GM21360 (cell line): ENCODE results near the gene EPGN.
"Not testable (repeated sequence)": the region's sequence is repeated elsewhere in the genome, so short reads cannot be mapped to it uniquely, and the experiment has no call there.

ENCODE experiments used
- ATAC-seq: cut with Tn5 transposase; IDR thresholded peaks from one replicate; pipeline ENCODE4 v1.9.1; 2021; ENCODE audit warnings: mild to moderate bottlenecking, moderate library complexity; ENCODE audit not compliant: unreplicated experiment

The EPGN gene

DNA sequence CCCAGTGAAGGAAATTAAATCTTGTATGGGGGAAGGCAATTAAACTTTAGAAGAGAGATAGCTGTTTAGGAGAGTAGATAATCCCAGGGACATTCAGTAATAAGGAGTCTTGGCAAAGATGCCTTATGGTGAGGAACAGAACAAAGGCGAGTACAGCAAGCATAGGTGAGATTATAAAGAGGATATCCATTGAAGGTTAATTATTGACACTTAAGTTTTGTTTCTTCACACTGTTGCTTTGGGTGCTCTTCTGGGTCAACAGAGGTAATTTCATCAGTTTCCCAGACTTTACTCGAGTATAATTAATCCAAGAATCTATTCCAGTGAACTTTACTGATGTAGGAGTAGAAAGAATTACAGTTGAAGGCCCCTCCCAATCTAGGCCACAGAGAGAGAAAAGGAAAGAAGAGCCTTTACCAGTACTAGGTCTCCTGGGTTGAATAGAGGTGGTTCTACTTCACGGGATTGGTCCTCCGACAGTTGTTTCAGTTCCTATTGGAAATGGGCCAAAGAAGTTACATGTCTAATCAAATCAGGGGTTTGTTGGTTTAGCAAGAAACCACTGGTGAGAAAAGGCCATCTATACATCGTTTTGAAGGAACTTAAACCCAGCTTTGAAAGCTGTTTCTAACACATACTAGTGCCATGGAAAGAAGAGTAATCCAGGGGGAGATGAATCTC lies 27.2 kb downstream of the EPGN start:
- peak; percentile 78 for ATAC-seq

DNA sequence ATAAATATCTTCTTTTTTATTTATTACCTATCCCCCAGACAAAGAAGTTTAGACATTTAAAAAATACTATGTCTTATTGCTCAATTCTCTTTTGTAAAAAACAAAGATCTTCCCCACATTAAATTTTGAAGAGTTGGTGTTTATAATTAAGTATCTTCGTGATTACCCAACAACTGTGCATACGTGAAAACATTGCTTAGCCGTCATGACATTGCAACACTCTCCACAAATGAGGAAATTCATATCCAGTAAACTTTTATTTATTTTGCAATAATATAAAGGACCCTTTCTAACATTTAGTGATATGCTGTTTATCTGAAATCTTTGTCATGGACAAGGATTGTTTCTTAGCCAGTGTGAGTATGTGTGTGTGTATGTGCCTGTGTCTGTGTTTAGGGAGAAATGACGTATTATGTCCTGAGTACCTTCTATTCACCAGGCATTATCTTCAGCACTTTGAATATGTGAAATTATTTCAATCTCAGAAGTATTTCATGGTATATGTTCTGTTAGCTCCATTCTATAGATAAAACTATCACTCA lies 30.6 kb downstream of the EPGN start:
- ATAC-seq: no peak

- no peak for ATAC-seq
Measured at GRCh38 chr4:74339501-74339900, 31.2 kb downstream of the EPGN start.

DNA sequence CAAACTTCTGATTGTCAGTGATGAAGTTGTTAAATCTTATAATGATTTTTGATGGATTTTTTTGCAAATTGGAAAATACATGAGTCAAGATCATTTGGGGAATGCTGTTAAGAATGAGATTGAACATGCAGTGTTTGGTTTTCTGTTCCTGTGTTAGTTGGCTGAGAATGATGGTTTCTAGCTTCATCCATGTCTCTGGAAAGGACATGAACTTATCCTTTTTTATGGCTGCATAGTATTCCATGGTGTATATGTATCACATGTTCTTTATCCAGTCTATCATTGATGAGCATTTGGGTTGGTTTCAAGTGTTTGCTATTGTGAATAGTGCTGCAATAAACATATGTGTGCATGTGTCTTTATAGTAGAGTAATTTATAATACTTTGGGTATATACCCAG lies 32.2 kb downstream of the EPGN start:
- not testable (repeated sequence) for ATAC-seq

- ATAC-seq: no peak
Measured at GRCh38 chr4:74344031-74344430, 35.8 kb downstream of the EPGN start.

GRCh38 chr4:74353858-74354257 lies 45.6 kb downstream of the EPGN start:
- no peak for ATAC-seq

GRCh38 chr4:74357965-74358364 lies 49.7 kb downstream of the EPGN start:
- no peak for ATAC-seq

DNA sequence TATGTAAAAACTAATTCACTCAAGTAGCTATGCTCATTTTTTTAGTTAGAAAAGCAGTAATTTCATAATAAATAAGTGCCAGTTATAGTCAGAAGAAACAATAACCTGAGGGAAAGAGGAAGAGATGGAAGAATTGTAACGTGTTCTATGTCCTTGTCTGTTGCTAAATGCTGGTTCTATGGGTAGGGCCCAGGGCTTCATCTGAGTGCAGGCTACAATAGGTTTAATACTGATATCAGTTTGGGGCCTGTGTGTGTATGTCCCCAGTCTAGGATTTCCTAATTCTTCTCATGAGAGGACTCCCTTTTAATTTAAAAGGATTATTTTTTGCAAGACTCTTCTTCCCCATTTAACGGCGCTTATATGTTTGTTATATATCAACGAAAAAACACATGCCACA lies 53.4 kb downstream of the EPGN start:
- no peak for ATAC-seq

- ATAC-seq: no peak
Measured at GRCh38 chr4:74362347-74362746, 54.1 kb downstream of the EPGN start.

DNA sequence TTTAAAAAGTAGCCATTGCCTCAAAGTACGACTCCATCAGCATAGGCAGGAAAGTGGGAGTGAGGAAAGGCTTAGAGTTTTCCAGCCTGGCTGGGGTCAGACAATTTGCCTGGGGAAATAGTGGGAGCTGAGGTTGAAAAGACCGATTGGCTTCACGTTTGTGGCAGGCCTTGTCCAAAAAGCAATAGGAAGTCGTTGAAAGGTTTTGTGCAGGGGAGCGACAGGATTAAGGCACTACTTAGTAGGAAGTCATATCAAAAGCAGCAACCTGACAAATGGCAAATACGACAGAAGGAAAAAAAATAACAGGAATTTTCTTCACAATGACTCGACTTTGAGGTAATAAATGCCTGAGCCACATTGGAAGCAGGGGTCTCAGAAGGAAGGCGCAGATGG lies 56.0 kb downstream of the EPGN start:
- no peak for ATAC-seq

DNA sequence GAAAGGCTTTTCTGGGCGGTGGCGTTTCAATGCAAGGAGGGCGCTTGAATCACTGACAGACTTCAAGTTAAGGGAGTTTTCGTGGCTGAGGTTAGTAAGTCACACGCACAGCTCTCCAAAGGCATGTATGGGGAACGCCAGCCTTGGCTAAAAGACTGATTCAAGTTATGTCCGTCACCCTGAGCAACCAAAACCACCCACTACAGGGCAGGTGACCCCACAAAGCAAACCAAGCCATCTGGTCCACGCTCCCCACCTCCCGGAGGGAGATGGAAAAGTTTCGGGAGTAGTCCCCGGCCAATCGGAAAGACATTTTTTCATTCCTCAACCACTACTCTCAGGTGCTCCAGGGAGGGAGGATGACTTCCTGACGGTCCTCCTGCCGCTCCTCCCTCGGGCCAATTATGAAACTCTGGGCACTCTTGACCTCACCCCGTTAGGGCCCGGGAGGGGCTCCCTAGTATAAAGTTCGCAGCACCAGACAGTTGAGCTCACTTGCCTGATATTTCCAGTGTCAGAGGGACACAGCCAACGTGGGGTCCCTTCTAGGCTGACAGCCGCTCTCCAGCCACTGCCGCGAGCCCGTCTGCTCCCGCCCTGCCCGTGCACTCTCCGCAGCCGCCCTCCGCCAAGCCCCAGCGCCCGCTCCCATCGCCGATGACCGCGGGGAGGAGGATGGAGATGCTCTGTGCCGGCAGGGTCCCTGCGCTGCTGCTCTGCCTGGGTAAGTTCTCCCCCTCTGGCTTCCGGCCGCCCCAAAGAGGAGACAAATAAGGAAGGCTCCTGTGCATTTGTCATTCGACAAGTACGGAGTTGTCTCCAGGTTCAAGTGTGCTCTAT lies 56.6 kb downstream of the EPGN start, which contains the start of gene EREG:
EREG (plus strand) TSS at position 494 of the 840 bp plus-strand sequence; CDS start at position 658, 164 bp downstream.
- ATAC-seq: no peak

DNA sequence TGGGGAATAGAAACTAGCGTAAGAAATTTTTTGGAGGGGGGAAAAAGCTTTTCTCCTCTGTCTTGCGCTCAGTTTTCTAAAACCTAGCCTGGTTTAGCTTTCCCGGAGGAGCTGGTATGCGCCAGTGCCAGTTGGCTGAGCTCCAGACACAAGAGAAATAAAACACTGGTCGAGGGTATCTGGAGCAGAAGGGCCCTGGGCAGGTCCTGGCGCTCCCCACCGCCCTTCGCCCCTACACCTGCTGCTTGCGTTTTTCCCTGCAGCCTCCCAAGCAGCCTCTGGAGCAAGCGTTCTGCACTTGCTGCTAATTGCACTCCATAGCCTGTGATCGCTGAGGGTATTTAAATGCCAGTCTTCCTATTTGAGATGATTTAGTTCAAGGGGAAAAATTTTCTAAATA lies 57.5 kb downstream of the EPGN start:
- no peak for ATAC-seq
